HepG2 (cell line): ENCODE measurements around the gene SLCO4A1. TPM values are rescaled to one million over a fixed set of nuclear protein-coding genes. Genes with fewer than 3 reads are reported as not detected.

ENCODE experiments used
- KDM4B ChIP-seq: sonication (generic); formaldehyde crosslinking; IDR thresholded peaks from 2 replicates; pipeline ENCODE4 v1.4.0; 2020; ENCODE audit warnings: missing genetic modification reagents
- NPAS2 ChIP-seq: sonication (generic); formaldehyde crosslinking; IDR thresholded peaks from 2 replicates; pipeline ENCODE4 v1.8.0; 2022; ENCODE audit warnings: mild to moderate bottlenecking, missing genetic modification reagents, borderline replicate concordance
- STAT5B ChIP-seq: sonication (generic); formaldehyde crosslinking; IDR thresholded peaks from 2 replicates; pipeline ENCODE4 v1.4.0; 2020; ENCODE audit warnings: missing genetic modification reagents
- TBX2 ChIP-seq: sonication (generic); formaldehyde crosslinking; IDR thresholded peaks from 2 replicates; pipeline ENCODE4 v1.5.0; 2020; ENCODE audit warnings: missing genetic modification reagents, mild to moderate bottlenecking, borderline replicate concordance
- ZBTB8A ChIP-seq: sonication (generic); formaldehyde crosslinking; IDR thresholded peaks from 2 replicates; pipeline ENCODE4 v1.4.0; 2020; ENCODE audit warnings: mild to moderate bottlenecking, low read depth, missing genetic modification reagents, borderline replicate concordance
- ZFP90 ChIP-seq: sonication (generic); formaldehyde crosslinking; IDR thresholded peaks from 2 replicates; pipeline ENCODE4 v1.8.0; 2022; ENCODE audit warnings: missing genetic modification reagents, mild to moderate bottlenecking, inconsistent platforms, borderline replicate concordance
- ZSCAN31 ChIP-seq: sonication (generic); formaldehyde crosslinking; IDR thresholded peaks from 2 replicates; pipeline ENCODE4 v1.5.0; 2020; ENCODE audit warnings: low read depth, mild to moderate bottlenecking, missing genetic modification reagents
- polyA plus RNA-seq, 8 experiments: library from polyadenylated mRNA; depleted of rRNA in 3 of 8; stranded (reverse) in 7 of 8; unstranded in 1 of 8; fragments of >200 nt; fragmentation: Illumina TruSeq in 4 of 8; extraction: Trizol in 4 of 8; gene quantifications; 2 replicates each; pipeline versions ENCODE4 v1.2.1 to v1.2.3, GENCODE V29; 2011 to 2016; ENCODE audit warnings: low read depth in 4 of 8, missing spikeins in 1 of 8, mixed read lengths in 1 of 8; ENCODE audit not compliant: insufficient read depth in 1 of 8
- total RNA-seq, 5 experiments: library from RNA; depleted of rRNA; stranded (reverse); fragments of >200 nt; fragmentation: Illumina TruSeq; extraction: Trizol; gene quantifications; 2 replicates each; pipeline ENCODE4 v1.2.3, GENCODE V29; 2016; ENCODE audit warnings: low read depth in 1 of 5
- TF ChIP-seq, protein P1 (sequence below): sonication (generic); formaldehyde crosslinking; IDR thresholded peaks from 2 replicates; pipeline ENCODE4 v1.4.0; 2020; ENCODE audit warnings: mild to moderate bottlenecking, missing genetic modification reagents
- TF ChIP-seq, protein P2 (sequence below): sonication (generic); formaldehyde crosslinking; IDR thresholded peaks from 2 replicates; pipeline ENCODE4 v1.8.1; 2023; ENCODE audit warnings: mild to moderate bottlenecking, inconsistent platforms, moderate library complexity, missing genetic modification reagents, borderline replicate concordance
- TF ChIP-seq, protein P3 (sequence below): sonication (generic); formaldehyde crosslinking; conservative IDR thresholded peaks from 2 replicates; pipeline ENCODE4 v1.8.0; 2022; ENCODE audit warnings: missing genetic modification reagents
- TF ChIP-seq, protein P4 (sequence below): sonication (generic); formaldehyde crosslinking; IDR thresholded peaks from 2 replicates; pipeline ENCODE4 v1.9.0; 2021; ENCODE audit warnings: missing genetic modification reagents, mild to moderate bottlenecking, borderline replicate concordance
- TF ChIP-seq, protein P5 (sequence below): IDR thresholded peaks from 2 replicates; pipeline ENCODE4 v1.6.1; 2016; ENCODE audit warnings: low read depth
- TF ChIP-seq, protein P6 (sequence below): sonication (generic); formaldehyde crosslinking; IDR thresholded peaks from 2 replicates; pipeline ENCODE4 v1.5.1; 2020; ENCODE audit warnings: mild to moderate bottlenecking, missing genetic modification reagents, borderline replicate concordance

The SLCO4A1 gene
- total and polyA plus RNA-seq, 2 of the 13 experiments (the other 11 are each of a cell fraction or from before 2014, with no cell fraction given): 55.5 to 112 TPM

DNA sequence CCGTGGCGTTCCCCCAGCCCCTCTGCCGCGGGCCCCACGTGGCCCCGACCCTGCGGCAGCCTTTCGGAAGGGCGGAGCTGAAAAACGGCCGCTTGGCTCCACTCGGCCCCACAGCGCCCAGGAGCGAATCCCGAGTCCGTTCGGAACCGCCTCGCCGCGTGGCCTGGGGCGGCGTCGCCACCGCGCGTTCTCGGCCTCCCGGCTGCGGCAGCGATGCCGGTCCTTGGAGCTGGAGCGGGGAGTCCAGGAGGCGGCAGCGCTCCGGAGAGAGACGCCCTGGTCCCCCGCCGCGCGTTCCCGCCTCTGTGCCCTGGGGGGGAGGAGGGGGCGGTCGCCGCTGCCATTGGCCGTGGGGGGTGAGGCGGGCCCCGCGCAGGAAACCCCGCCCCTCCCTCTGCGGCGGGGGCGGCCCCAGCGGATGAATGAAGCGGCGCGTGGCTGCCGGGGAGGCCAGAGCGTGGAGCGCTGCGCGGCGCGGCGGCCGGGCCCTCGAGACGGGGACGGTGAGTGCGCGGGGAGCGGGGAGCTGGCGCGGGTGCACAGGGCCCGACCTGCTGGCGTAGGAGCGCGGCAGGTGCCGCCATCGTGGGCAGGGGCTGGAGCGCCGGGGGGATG, at the start of gene SLCO4A1 (continued):
- TF ChIP-seq ZBTB8A (CRISPR knock-in tag): 0 out of 2 replicates have a peak, but pooled peaks have one; percentile 43
- TF ChIP-seq, protein P1, sequence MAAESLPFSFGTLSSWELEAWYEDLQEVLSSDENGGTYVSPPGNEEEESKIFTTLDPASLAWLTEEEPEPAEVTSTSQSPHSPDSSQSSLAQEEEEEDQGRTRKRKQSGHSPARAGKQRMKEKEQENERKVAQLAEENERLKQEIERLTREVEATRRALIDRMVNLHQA: 0 out of 2 replicates have a peak, but pooled peaks have one; percentile 15
- TF ChIP-seq, protein P2, sequence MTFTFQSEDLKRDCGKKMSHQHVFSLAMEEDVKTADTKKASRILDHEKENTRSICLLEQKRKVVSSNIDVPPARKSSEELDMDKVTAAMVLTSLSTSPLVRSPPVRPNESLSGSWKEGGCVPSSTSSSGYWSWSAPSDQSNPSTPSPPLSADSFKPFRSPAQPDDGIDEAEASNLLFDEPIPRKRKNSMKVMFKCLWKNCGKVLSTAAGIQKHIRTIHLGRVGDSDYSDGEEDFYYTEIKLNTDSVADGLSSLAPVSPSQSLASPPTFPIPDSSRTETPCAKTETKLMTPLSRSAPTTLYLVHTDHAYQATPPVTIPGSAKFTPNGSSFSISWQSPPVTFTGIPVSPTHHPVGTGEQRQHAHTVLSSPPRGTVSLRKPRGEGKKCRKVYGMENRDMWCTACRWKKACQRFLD (CRISPR knock-in tag): no peak
- 0 out of 2 replicates have a peak, but pooled peaks have one; percentile 85 for TF ChIP-seq STAT5B (CRISPR knock-in tag)
- TF ChIP-seq KDM4B: no peak
- no peak for TF ChIP-seq NPAS2 (CRISPR knock-in tag)
- TF ChIP-seq, protein P3, sequence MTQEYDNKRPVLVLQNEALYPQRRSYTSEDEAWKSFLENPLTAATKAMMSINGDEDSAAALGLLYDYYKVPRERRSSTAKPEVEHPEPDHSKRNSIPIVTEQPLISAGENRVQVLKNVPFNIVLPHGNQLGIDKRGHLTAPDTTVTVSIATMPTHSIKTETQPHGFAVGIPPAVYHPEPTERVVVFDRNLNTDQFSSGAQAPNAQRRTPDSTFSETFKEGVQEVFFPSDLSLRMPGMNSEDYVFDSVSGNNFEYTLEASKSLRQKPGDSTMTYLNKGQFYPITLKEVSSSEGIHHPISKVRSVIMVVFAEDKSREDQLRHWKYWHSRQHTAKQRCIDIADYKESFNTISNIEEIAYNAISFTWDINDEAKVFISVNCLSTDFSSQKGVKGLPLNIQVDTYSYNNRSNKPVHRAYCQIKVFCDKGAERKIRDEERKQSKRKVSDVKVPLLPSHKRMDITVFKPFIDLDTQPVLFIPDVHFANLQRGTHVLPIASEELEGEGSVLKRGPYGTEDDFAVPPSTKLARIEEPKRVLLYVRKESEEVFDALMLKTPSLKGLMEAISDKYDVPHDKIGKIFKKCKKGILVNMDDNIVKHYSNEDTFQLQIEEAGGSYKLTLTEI: no peak
- TF ChIP-seq, protein P4, sequence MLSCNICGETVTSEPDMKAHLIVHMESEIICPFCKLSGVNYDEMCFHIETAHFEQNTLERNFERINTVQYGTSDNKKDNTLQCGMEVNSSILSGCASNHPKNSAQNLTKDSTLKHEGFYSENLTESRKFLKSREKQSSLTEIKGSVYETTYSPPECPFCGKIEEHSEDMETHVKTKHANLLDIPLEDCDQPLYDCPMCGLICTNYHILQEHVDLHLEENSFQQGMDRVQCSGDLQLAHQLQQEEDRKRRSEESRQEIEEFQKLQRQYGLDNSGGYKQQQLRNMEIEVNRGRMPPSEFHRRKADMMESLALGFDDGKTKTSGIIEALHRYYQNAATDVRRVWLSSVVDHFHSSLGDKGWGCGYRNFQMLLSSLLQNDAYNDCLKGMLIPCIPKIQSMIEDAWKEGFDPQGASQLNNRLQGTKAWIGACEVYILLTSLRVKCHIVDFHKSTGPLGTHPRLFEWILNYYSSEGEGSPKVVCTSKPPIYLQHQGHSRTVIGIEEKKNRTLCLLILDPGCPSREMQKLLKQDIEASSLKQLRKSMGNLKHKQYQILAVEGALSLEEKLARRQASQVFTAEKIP (CRISPR knock-in tag): no peak
- peak; percentile 42; the same call in 1 of the 2 replicates for TF ChIP-seq ZFP90 (CRISPR knock-in tag)
- TF ChIP-seq, protein P5, sequence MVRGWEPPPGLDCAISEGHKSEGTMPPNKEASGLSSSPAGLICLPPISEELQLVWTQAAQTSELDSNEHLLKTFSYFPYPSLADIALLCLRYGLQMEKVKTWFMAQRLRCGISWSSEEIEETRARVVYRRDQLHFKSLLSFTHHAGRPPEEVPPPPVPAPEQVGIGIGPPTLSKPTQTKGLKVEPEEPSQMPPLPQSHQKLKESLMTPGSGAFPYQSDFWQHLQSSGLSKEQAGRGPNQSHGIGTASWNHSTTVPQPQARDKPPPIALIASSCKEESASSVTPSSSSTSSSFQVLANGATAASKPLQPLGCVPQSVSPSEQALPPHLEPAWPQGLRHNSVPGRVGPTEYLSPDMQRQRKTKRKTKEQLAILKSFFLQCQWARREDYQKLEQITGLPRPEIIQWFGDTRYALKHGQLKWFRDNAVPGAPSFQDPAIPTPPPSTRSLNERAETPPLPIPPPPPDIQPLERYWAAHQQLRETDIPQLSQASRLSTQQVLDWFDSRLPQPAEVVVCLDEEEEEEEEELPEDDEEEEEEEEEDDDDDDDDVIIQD (CRISPR knock-in tag): no peak
- TF ChIP-seq, protein P6, sequence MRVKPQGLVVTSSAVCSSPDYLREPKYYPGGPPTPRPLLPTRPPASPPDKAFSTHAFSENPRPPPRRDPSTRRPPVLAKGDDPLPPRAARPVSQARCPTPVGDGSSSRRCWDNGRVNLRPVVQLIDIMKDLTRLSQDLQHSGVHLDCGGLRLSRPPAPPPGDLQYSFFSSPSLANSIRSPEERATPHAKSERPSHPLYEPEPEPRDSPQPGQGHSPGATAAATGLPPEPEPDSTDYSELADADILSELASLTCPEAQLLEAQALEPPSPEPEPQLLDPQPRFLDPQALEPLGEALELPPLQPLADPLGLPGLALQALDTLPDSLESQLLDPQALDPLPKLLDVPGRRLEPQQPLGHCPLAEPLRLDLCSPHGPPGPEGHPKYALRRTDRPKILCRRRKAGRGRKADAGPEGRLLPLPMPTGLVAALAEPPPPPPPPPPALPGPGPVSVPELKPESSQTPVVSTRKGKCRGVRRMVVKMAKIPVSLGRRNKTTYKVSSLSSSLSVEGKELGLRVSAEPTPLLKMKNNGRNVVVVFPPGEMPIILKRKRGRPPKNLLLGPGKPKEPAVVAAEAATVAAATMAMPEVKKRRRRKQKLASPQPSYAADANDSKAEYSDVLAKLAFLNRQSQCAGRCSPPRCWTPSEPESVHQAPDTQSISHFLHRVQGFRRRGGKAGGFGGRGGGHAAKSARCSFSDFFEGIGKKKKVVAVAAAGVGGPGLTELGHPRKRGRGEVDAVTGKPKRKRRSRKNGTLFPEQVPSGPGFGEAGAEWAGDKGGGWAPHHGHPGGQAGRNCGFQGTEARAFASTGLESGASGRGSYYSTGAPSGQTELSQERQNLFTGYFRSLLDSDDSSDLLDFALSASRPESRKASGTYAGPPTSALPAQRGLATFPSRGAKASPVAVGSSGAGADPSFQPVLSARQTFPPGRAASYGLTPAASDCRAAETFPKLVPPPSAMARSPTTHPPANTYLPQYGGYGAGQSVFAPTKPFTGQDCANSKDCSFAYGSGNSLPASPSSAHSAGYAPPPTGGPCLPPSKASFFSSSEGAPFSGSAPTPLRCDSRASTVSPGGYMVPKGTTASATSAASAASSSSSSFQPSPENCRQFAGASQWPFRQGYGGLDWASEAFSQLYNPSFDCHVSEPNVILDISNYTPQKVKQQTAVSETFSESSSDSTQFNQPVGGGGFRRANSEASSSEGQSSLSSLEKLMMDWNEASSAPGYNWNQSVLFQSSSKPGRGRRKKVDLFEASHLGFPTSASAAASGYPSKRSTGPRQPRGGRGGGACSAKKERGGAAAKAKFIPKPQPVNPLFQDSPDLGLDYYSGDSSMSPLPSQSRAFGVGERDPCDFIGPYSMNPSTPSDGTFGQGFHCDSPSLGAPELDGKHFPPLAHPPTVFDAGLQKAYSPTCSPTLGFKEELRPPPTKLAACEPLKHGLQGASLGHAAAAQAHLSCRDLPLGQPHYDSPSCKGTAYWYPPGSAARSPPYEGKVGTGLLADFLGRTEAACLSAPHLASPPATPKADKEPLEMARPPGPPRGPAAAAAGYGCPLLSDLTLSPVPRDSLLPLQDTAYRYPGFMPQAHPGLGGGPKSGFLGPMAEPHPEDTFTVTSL: no peak
- peak; percentile 91 for TF ChIP-seq TBX2 (CRISPR knock-in tag)
- peak; percentile 77 for TF ChIP-seq ZSCAN31 (CRISPR knock-in tag)
